ENCODE measurements around the gene C14orf132.

C14orf132 gene

DNA sequence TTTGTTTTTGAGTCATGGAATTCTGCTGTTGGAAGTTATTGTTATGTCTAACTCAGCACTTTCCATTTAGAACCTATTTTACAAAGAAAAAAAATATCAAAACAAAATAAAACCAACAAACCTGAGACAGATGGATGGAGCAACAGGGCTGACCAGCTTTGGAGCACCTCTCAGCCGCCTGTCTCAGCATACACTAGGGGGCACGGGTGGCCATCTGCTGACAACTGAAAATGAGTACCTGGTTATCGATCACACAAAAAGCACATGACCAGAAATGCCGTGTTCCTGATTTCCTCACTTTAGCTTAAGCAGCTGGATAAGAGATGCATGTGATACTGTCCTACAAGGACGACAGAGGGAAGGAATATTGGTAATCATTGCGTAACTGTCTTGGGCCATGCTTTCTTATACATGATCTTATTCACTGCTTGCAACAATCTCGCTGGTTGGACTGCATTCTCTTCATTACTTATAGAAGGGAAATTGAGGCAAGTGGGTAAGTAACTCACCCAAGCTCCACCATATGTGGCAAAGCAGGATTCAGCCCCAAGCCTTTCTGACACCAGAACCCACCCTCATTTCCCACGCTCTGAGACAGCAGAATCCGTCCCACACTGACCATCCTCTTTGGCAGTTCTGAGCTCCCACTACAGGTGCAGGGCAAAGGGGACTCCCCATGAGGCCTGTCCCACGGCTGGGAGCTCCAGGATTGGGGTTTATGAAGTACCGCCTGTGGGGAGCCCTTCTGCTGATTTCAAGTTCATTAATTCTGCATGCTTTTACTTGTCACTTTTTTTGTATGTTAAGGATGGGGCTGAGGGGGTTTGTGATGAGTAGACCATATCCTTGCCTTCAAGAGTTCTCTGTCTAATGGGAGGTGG is 43.5 kb downstream of the C14orf132 start:
- DNase-seq (ENCODE audit: low read depth), result no peak
- no peak overlapping the region for H3K4me3 ChIP-seq (ENCODE audit: low read depth, low read length)
- TF ChIP-seq, protein P1, sequence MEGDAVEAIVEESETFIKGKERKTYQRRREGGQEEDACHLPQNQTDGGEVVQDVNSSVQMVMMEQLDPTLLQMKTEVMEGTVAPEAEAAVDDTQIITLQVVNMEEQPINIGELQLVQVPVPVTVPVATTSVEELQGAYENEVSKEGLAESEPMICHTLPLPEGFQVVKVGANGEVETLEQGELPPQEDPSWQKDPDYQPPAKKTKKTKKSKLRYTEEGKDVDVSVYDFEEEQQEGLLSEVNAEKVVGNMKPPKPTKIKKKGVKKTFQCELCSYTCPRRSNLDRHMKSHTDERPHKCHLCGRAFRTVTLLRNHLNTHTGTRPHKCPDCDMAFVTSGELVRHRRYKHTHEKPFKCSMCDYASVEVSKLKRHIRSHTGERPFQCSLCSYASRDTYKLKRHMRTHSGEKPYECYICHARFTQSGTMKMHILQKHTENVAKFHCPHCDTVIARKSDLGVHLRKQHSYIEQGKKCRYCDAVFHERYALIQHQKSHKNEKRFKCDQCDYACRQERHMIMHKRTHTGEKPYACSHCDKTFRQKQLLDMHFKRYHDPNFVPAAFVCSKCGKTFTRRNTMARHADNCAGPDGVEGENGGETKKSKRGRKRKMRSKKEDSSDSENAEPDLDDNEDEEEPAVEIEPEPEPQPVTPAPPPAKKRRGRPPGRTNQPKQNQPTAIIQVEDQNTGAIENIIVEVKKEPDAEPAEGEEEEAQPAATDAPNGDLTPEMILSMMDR (IDR thresholded peaks at IDR 0.05; ENCODE audit: low read depth, low read length, missing control alignments), result no peak

DNA sequence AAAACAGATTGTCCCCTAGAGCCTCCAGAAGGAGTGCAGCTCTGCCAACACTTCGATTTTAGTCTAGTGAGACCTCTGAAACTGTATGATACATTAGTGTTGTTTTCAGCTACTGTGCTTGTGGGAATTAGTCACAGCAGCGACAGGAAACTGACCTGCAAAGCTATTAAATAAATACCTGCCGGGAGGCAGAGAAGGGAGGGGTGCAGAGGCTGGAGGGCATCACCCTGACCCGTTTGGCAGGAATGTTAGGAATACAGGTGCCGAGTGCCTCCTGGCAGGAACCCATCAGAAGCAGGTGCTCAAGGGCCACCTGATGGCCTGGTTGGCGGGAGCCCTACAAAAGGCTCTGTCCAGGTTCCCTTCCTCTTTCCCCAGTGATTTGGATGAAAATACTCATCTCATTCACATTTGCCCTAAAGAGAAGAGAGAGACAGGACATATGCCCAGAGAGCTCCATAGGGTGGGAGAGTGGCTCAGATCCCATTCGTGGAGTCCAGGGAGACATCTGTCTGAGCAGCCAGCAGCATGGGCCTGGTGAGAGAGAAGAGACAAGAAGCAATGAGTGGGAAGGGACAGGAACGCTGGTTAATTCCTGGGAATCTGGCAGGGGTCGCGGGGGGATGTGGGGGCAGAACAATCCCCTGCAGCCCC is 44.6 kb downstream of the C14orf132 start:
- DNase-seq (ENCODE audit: low read depth), result no peak
- TF ChIP-seq, protein P1 (IDR thresholded peaks at IDR 0.05; ENCODE audit: low read depth, low read length, missing control alignments), result no peak

DNA sequence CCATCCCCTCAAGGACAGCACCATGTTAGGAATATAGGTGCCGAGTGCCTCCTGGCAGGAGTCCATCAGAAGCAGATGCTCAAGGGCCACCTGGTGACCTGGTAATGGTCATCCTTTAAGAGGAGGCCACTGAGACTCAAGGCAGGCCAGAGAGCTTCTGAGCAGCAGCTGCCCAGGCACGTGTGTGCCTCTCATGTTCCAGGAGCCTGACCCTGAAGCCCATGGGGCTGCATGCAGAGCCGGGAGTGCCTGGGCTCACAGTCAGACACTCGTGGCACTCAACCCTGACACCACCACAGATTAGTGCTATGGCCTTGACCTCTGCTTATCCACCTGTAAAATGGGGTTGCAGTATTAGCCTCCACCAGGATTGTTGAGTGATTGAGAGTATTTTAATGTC is 45.6 kb downstream of the C14orf132 start:
- H3K4me3 ChIP-seq (ENCODE audit: low read depth, low read length), result no peak overlapping the region
- TF ChIP-seq, protein P1 (IDR thresholded peaks at IDR 0.05; ENCODE audit: low read depth, low read length, missing control alignments), result no peak
- DNase-seq (ENCODE audit: low read depth), result no peak

More for the DNA sequence above, 44.6 kb downstream of the C14orf132 start:
- H3K4me3 ChIP-seq (ENCODE audit: low read depth, low read length), result no peak overlapping the region

DNA sequence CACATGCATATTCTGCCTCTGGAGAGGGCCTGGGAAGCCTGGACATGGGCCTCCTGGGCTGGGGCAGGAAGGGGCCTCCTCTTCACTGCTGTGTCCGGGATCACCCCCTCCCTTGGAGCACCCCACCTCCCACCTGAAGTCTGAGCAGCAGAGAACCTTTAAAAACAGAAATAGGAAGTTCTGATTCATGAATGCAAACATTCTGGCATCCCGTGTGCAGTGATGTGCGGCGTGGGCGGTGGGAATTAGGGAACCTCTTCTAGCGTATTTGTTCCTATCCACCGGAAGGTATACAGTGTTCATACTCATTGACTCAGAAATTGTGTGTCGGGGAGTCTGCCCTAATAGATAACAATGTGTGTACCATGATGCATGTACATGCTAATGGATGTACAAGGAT is 46.2 kb downstream of the C14orf132 start:
- no peak overlapping the region for H3K4me3 ChIP-seq (ENCODE audit: low read depth, low read length)
- DNase-seq (ENCODE audit: low read depth), result no peak
- TF ChIP-seq, protein P1 (IDR thresholded peaks at IDR 0.05; ENCODE audit: low read depth, low read length, missing control alignments), result no peak

DNA sequence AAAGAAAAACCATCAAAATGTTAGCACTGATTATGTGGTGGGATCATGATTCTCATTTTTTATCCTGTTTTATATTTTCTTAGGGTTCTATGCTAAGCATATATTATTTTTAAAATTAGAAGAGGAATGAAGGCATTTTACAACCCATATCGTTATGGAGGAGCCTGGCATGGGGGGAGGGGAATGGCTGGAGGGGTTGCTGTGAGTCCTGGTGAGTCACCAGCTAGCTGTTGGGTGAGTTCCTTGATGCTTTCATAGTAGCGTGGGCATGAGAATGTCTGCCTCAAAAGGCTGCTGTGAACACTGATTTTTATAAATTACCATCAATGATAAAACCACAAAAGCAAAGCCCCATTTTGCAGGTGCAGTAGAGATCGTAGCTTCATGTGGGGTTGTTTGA is 46.9 kb downstream of the C14orf132 start:
- no peak for DNase-seq (ENCODE audit: low read depth)
- H3K4me3 ChIP-seq (ENCODE audit: low read depth, low read length), result no peak overlapping the region
- TF ChIP-seq, protein P1 (IDR thresholded peaks at IDR 0.05; ENCODE audit: low read depth, low read length, missing control alignments), result no peak

DNA sequence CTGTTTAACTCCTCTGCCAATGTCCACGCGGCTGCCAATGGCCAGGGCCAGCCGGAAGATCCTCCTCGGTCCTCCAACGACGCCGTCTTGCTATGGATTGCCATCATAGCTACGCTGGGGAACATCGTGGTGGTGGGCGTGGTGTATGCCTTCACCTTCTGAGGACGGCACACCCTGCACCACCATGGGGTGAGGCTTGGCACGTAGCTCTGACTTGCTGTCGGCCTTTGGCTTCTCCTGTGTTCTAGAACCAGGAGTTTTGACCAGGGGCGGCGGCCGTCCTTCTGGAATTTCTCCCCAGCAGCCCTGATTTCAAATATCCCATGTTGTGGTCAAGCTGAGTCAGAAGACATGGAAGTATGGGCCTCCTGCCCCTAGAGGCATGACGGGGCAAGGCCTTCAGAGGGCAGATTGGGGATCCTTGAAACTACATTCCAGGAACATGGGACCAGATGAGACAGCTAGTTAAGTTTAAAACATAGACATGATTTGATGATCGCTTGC is 47.5 kb downstream of the C14orf132 start:
- TF ChIP-seq, protein P1 (IDR thresholded peaks at IDR 0.05; ENCODE audit: low read depth, low read length, missing control alignments), result no peak
- no peak overlapping the region for H3K4me3 ChIP-seq (ENCODE audit: low read depth, low read length)
- DNase-seq (ENCODE audit: low read depth), result no peak
